ENCODE results near the gene WNT9A.

DNA sequence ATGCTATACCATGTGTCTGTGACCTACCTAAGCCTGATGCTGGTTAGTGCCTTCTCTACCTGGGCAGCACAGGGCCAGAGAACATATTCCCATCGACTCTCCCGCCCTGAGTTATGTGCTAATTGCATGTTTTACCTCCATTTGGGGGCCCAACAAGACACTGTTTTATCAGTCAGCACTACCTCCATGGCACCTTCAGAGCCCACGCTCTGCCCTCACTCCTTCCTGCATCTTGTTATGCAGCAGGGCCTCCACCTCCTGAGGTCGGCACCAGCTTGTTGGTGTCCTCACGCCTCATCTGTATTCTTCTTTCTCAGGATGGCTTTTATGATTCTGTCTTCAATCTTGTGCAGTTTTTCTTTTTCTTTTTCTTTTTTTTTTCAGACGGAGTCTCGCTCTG lies 11.9 kb downstream of the WNT9A start:
- TF ChIP-seq, protein P1, sequence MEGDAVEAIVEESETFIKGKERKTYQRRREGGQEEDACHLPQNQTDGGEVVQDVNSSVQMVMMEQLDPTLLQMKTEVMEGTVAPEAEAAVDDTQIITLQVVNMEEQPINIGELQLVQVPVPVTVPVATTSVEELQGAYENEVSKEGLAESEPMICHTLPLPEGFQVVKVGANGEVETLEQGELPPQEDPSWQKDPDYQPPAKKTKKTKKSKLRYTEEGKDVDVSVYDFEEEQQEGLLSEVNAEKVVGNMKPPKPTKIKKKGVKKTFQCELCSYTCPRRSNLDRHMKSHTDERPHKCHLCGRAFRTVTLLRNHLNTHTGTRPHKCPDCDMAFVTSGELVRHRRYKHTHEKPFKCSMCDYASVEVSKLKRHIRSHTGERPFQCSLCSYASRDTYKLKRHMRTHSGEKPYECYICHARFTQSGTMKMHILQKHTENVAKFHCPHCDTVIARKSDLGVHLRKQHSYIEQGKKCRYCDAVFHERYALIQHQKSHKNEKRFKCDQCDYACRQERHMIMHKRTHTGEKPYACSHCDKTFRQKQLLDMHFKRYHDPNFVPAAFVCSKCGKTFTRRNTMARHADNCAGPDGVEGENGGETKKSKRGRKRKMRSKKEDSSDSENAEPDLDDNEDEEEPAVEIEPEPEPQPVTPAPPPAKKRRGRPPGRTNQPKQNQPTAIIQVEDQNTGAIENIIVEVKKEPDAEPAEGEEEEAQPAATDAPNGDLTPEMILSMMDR (IDR thresholded peaks at IDR 0.05): no peak
- TF ChIP-seq POLR2A (IDR thresholded peaks at IDR 0.05) (no peak), EP300 (IDR thresholded peaks at IDR 0.05) (no peak), POLR2AphosphoS5 (IDR thresholded peaks at IDR 0.05) (no peak)

All from upper lobe of left lung (tissue), 4 donors.